IMR-90 (cell line): ENCODE measurements around the gene JAK1.

Experiments used
- BHLHE40 ChIP-seq: fragments of 150-350 bp; IDR thresholded peaks from 2 replicates; pipeline ENCODE4 v1.6.1; 2016; ENCODE audit warnings: mild to moderate bottlenecking, low read depth, low read length
- CEBPB ChIP-seq: IDR thresholded peaks from 2 replicates; pipeline ENCODE4 v1.6.1; 2012; ENCODE audit warnings: low read depth, low read length, improper control_type of control experiment
- FOS ChIP-seq: fragments of 150-350 bp; IDR thresholded peaks from 2 replicates; pipeline ENCODE4 v1.6.1; 2016; ENCODE audit warnings: low read depth, low read length
- MAFK ChIP-seq: IDR thresholded peaks from 2 replicates; pipeline ENCODE4 v1.6.1; 2012; ENCODE audit warnings: low read depth, low read length, improper control_type of control experiment
- MAZ ChIP-seq: IDR thresholded peaks from 2 replicates; pipeline ENCODE4 v1.6.1; 2012; ENCODE audit warnings: low read depth, mild to moderate bottlenecking, low read length, improper control_type of control experiment, moderate library complexity, borderline replicate concordance
- NFE2L2 ChIP-seq: fragments of 150-350 bp; IDR thresholded peaks from 2 replicates; pipeline ENCODE4 v1.6.1; 2016; ENCODE audit warnings: low read depth, mild to moderate bottlenecking, low read length
- POLR2A ChIP-seq: IDR thresholded peaks from 2 replicates; pipeline ENCODE4 v1.6.1; 2012; ENCODE audit warnings: mild to moderate bottlenecking, low read depth, low read length
- RAD21 ChIP-seq: IDR thresholded peaks from 2 replicates; pipeline ENCODE4 v1.6.1; 2012; ENCODE audit warnings: low read length, improper control_type of control experiment
- RCOR1 ChIP-seq: IDR thresholded peaks from 2 replicates; pipeline ENCODE4 v1.6.1; 2012; ENCODE audit warnings: mild to moderate bottlenecking, low read length, improper control_type of control experiment; ENCODE audit not compliant: insufficient replicate concordance
- SMC3 ChIP-seq: fragments of 150-350 bp; IDR thresholded peaks from 2 replicates; pipeline ENCODE4 v1.6.1; 2016; ENCODE audit warnings: low read depth, mild to moderate bottlenecking, antibody characterized with exemption, low read length, moderate library complexity
- TF ChIP-seq, protein P1 (sequence below): conservative IDR thresholded peaks from 2 replicates; pipeline ENCODE4 v1.5.1; 2012; ENCODE audit warnings: mild to moderate bottlenecking, low read depth, low read length, improper control_type of control experiment
- TF ChIP-seq, protein P2 (sequence below): fragments of 150-350 bp; IDR thresholded peaks from 2 replicates; pipeline ENCODE4 v1.6.1; 2017; ENCODE audit warnings: mild to moderate bottlenecking, antibody characterized with exemption, low read length, low read depth
- TF ChIP-seq, protein P3 (sequence below): fragments of 150-350 bp; IDR thresholded peaks from 2 replicates; pipeline ENCODE4 v1.6.1; 2016; ENCODE audit warnings: low read depth, mild to moderate bottlenecking, low read length, moderate library complexity, borderline replicate concordance

DNA sequence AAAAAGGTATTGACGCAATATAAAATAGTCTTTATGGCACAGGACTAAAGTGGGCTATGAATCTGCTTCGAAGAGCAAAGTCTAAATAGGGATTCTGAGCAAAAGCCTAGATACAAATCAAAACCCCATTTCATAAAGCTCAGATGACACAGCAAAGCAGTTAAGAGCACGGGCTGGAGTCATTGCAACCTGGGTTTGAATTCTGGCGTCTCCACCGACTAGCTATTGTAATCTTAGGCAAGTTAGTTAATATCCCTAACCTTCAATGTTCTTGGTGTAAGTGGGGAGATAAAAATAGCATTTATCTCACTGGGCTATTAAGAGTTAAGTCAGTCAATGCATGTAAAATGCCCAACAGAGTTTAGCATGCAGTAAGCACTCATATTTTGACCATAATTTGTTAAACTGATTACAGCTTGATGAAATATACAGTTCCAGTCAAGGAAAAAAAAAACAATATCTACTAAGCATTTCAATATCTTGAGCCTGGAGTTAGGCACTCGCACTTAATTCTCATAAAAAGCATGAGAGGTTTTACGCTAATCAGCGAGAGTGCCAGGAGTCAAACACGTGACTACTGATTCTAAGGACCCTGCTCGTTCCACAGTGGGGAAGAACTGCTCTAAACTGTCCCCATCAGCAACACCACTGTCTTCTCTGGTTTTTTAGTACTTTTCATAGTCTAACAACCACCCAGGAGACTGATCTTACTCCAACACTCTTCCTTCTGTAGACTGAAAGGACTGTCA lies 75.5 kb downstream of the JAK1 start:
- TF ChIP-seq, protein P1, sequence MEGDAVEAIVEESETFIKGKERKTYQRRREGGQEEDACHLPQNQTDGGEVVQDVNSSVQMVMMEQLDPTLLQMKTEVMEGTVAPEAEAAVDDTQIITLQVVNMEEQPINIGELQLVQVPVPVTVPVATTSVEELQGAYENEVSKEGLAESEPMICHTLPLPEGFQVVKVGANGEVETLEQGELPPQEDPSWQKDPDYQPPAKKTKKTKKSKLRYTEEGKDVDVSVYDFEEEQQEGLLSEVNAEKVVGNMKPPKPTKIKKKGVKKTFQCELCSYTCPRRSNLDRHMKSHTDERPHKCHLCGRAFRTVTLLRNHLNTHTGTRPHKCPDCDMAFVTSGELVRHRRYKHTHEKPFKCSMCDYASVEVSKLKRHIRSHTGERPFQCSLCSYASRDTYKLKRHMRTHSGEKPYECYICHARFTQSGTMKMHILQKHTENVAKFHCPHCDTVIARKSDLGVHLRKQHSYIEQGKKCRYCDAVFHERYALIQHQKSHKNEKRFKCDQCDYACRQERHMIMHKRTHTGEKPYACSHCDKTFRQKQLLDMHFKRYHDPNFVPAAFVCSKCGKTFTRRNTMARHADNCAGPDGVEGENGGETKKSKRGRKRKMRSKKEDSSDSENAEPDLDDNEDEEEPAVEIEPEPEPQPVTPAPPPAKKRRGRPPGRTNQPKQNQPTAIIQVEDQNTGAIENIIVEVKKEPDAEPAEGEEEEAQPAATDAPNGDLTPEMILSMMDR = no peak
- TF ChIP-seq CEBPB (no peak), NFE2L2 (no peak), POLR2A (no peak), SMC3 (no peak), MAZ (no peak), BHLHE40 (no peak), RCOR1 (no peak), RAD21 (no peak), MAFK (no peak), FOS (no peak)
- TF ChIP-seq, protein P2, sequence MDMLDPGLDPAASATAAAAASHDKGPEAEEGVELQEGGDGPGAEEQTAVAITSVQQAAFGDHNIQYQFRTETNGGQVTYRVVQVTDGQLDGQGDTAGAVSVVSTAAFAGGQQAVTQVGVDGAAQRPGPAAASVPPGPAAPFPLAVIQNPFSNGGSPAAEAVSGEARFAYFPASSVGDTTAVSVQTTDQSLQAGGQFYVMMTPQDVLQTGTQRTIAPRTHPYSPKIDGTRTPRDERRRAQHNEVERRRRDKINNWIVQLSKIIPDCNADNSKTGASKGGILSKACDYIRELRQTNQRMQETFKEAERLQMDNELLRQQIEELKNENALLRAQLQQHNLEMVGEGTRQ = no peak
- TF ChIP-seq, protein P3, sequence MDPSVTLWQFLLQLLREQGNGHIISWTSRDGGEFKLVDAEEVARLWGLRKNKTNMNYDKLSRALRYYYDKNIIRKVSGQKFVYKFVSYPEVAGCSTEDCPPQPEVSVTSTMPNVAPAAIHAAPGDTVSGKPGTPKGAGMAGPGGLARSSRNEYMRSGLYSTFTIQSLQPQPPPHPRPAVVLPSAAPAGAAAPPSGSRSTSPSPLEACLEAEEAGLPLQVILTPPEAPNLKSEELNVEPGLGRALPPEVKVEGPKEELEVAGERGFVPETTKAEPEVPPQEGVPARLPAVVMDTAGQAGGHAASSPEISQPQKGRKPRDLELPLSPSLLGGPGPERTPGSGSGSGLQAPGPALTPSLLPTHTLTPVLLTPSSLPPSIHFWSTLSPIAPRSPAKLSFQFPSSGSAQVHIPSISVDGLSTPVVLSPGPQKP = no peak
